NCI-H526 (cell line): ENCODE results near the gene SC5D.
A peak's percentile ranks its signal among the peaks of the same experiment; 100 is the strongest.

Experiments used
- DNase-seq, 2 experiments: peaks; one replicate each; lab custom pipeline; 2025; lab: John Stamatoyannopoulos, UW

SC5D gene

GRCh38 chr11:121328967-121329679 lies 36.6 kb downstream of the SC5D start:
- DNase-seq = peak; percentile 61 to 90

GRCh38 chr11:121329781-121330395 lies 37.3 kb downstream of the SC5D start:
- DNase-seq = peak; percentile 98 to 99

GRCh38 chr11:121330614-121331435 lies 38.3 kb downstream of the SC5D start:
- DNase-seq = no peak

- DNase-seq = no peak
These were observed 42.6 kb downstream of the SC5D start for GRCh38 chr11:121334973-121335710.

GRCh38 chr11:121336279-121336937 lies 43.8 kb downstream of the SC5D start:
- DNase-seq = no peak

- DNase-seq = no peak
These were observed 44.5 kb downstream of the SC5D start for GRCh38 chr11:121337078-121337477.

GRCh38 chr11:121337740-121338272 lies 45.2 kb downstream of the SC5D start:
- peak; percentile 41 to 79 for DNase-seq

GRCh38 chr11:121338536-121338935 lies 46.0 kb downstream of the SC5D start:
- DNase-seq = no peak

- no peak for DNase-seq
These were observed 47.5 kb downstream of the SC5D start for GRCh38 chr11:121340032-121340580.

GRCh38 chr11:121341609-121342008 lies 49.0 kb downstream of the SC5D start:
- DNase-seq = peak; percentile 46 to 73

- no peak for DNase-seq
These were observed 52.3 kb downstream of the SC5D start for GRCh38 chr11:121344824-121345223.

GRCh38 chr11:121347094-121347493 lies 54.5 kb downstream of the SC5D start:
- no peak for DNase-seq

GRCh38 chr11:121347813-121348212 lies 55.2 kb downstream of the SC5D start:
- DNase-seq = no peak

- DNase-seq = no peak
These were observed 55.8 kb downstream of the SC5D start for GRCh38 chr11:121348220-121348875.

- no peak for DNase-seq
These were observed 57.2 kb downstream of the SC5D start for GRCh38 chr11:121349790-121350189.

- no peak for DNase-seq
These were observed 57.9 kb downstream of the SC5D start for GRCh38 chr11:121350314-121351082.

- DNase-seq = no peak
These were observed 58.6 kb downstream of the SC5D start for GRCh38 chr11:121351083-121351630.

- no peak for DNase-seq
These were observed 59.8 kb downstream of the SC5D start for GRCh38 chr11:121352251-121352891.

- DNase-seq = no peak
These were observed 61.6 kb downstream of the SC5D start for GRCh38 chr11:121354192-121354591.
